Measurements from ENCODE around the gene ZBTB12.

DNA sequence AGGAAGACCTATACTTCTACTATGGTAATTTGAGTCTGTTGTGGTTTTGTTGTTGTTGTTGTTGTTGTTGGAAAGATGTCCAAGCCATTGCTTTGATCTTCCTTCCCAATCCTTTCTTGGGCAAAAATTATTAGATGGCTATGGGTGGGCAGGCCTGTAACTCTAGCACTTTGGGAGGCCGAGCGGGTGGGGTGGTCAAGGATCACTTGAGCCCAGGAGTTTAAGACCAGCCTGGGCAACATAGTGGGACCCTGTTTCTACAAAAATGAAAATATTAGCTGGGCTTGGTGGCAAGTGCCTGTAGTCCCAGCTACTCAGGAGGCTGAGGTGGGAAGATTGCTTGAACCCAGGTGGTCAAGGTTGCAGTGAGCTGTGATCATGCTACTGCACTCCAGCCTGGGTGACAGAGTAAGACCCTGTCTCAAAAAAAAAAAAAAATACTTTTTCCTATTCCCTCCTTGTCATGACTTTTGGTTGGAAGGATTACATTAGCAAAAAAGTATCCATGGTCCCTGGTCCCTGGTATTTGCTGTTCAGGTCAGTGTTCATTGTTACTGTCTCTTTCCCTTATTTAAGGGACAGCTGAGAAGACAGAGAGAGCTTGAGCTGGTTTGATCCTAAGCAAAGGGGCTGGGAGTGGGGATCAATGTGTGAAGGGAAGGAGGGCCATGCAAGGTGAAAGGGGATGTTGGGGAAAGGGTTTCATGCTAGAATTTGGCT is 51.0 kb downstream of the ZBTB12 start:
- TF ChIP-seq PHF8 (conservative IDR thresholded peaks at IDR 0.05; ENCODE audit: low read depth, low read length) (no peak), EZH2 (IDR thresholded peaks at IDR 0.05; ENCODE audit: low read depth, low read length, severe bottlenecking) (no peak), TAF1 (IDR thresholded peaks at IDR 0.05; ENCODE audit: low read depth, low read length) (no peak), YY1 (IDR thresholded peaks at IDR 0.05; ENCODE audit: low read depth, low read length) (no peak), POLR2AphosphoS5 (IDR thresholded peaks at IDR 0.05; ENCODE audit: low read depth, low read length) (no peak), POLR2A (IDR thresholded peaks at IDR 0.05; ENCODE audit: control extremely low read depth in 1 of 2, low read depth in 2 of 2, low read length in 2 of 2) (no peak), NRF1 (IDR thresholded peaks at IDR 0.05; ENCODE audit: low read depth, low read length) (no peak), SRF (IDR thresholded peaks at IDR 0.05; ENCODE audit: low read depth, low read length) (no peak)
- TF ChIP-seq, protein P1, sequence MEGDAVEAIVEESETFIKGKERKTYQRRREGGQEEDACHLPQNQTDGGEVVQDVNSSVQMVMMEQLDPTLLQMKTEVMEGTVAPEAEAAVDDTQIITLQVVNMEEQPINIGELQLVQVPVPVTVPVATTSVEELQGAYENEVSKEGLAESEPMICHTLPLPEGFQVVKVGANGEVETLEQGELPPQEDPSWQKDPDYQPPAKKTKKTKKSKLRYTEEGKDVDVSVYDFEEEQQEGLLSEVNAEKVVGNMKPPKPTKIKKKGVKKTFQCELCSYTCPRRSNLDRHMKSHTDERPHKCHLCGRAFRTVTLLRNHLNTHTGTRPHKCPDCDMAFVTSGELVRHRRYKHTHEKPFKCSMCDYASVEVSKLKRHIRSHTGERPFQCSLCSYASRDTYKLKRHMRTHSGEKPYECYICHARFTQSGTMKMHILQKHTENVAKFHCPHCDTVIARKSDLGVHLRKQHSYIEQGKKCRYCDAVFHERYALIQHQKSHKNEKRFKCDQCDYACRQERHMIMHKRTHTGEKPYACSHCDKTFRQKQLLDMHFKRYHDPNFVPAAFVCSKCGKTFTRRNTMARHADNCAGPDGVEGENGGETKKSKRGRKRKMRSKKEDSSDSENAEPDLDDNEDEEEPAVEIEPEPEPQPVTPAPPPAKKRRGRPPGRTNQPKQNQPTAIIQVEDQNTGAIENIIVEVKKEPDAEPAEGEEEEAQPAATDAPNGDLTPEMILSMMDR (IDR thresholded peaks at IDR 0.05; ENCODE audit: control extremely low read depth in 1 of 3, insufficient read depth in 1 of 3, low read depth in 1 of 3, low read length in 3 of 3) = no peak
